Keratinocyte (primary cell): ENCODE results near the gene MAGEA4. TPM values are rescaled to one million over a fixed set of nuclear protein-coding genes. Genes with fewer than 3 reads are reported as not detected.

Source experiments
- DNase-seq: peaks from one replicate; pipeline ENCODE4 v3.0.0-alpha.2; 2011; ENCODE audit warnings: low read depth, missing footprints, low spot score
- FAIRE-seq: peaks from 2 replicates; lab custom pipeline; 2011; peaks lifted over from hg19 to GRCh38; lab: Jason Lieb, UNC
- H2AFZ ChIP-seq: 2 replicates; pipeline ENCODE4 v1.6.0; 2012; ENCODE audit warnings: low read length, control low read depth, inconsistent platforms; ENCODE audit not compliant: control insufficient read depth
- H3K27ac ChIP-seq: 2 replicates; pipeline ENCODE4 v1.5.1; 2011; ENCODE audit warnings: low read length; ENCODE audit not compliant: control insufficient read depth, insufficient read depth
- H3K27me3 ChIP-seq: 3 replicates; pipeline ENCODE4 v1.6.0; 2011; ENCODE audit warnings: low read length; ENCODE audit not compliant: control insufficient read depth, insufficient read depth; ENCODE audit errors: extremely low read depth
- H3K36me3 ChIP-seq, 2 experiments: 2 replicates in 1 of 2; 3 replicates in 1 of 2; pipeline ENCODE4 v1.5.1; 2011; ENCODE audit warnings: low read length in 2 of 2, mild to moderate bottlenecking in 1 of 2; ENCODE audit not compliant: control insufficient read depth in 2 of 2, insufficient read depth in 2 of 2; ENCODE audit errors: extremely low read depth in 1 of 2
- H3K4me1 ChIP-seq: 3 replicates; pipeline ENCODE4 v1.5.1; 2011; ENCODE audit warnings: low read length; ENCODE audit not compliant: control insufficient read depth, insufficient read depth; ENCODE audit errors: extremely low read depth
- H3K4me2 ChIP-seq: 3 replicates; pipeline ENCODE4 v1.6.0; 2011; ENCODE audit warnings: low read depth, low read length; ENCODE audit not compliant: control insufficient read depth, insufficient read depth; ENCODE audit errors: extremely low read depth
- H3K4me3 ChIP-seq, 3 experiments: fragments of 200-600 bp in 1 of 3; sonication (generic) in 1 of 3; 2 replicates in 2 of 3; 3 replicates in 1 of 3; pipeline ENCODE4 v1.5.1; 2011 to 2016; ENCODE audit warnings: low read length in 3 of 3, mild to moderate bottlenecking in 3 of 3, control low read depth in 2 of 3, inconsistent platforms in 1 of 3, low read depth in 1 of 3, mixed read lengths in 1 of 3, mixed run types in 1 of 3, moderate library complexity in 1 of 3; ENCODE audit not compliant: control insufficient read depth in 2 of 3, insufficient read depth in 2 of 3; ENCODE audit errors: extremely low read depth in 1 of 3
- H3K79me2 ChIP-seq: 2 replicates; pipeline ENCODE4 v1.6.0; 2012; ENCODE audit warnings: low read length; ENCODE audit not compliant: control insufficient read depth, insufficient read depth
- H3K9ac ChIP-seq: 3 replicates; pipeline ENCODE4 v1.6.0; 2011; ENCODE audit warnings: low read length; ENCODE audit not compliant: control insufficient read depth, insufficient read depth; ENCODE audit errors: extremely low read depth
- H3K9me1 ChIP-seq: 3 replicates; pipeline ENCODE4 v1.6.0; 2011; ENCODE audit warnings: low read length; ENCODE audit not compliant: control insufficient read depth, insufficient read depth; ENCODE audit errors: extremely low read depth
- H3K9me3 ChIP-seq: 2 replicates; pipeline ENCODE4 v1.5.1; 2012; ENCODE audit warnings: low read depth, low read length; ENCODE audit not compliant: control insufficient read depth
- H4K20me1 ChIP-seq: 3 replicates; pipeline ENCODE4 v1.6.0; 2011; ENCODE audit warnings: low read length; ENCODE audit not compliant: control insufficient read depth, insufficient read depth; ENCODE audit errors: extremely low read depth
- CTCF ChIP-seq, 3 experiments: IDR thresholded peaks in 1 of 3; conservative IDR thresholded peaks in 1 of 3; optimal IDR thresholded peaks in 1 of 3; 2 replicates in 2 of 3; 3 replicates in 1 of 3; pipeline versions ENCODE3 to v1.5.1; 2011; ENCODE audit warnings: low read length in 3 of 3, mild to moderate bottlenecking in 3 of 3, moderate library complexity in 2 of 3, control low read depth in 1 of 3, inconsistent platforms in 1 of 3; ENCODE audit not compliant: insufficient read depth in 2 of 3; ENCODE audit errors: extremely low read depth in 1 of 3
- EZH2 ChIP-seq: IDR thresholded peaks from one replicate; pipeline ENCODE4 v1.6.1; 2012; ENCODE audit warnings: inconsistent platforms, mild to moderate bottlenecking, low read length, moderate library complexity
- dilution Hi-C: fragments of 300-500 bp; cut with MboI; formaldehyde crosslinking; loops from one replicate; pipeline ENCODE4 v1.7.0; 2020; ENCODE audit warnings: low sequenced_read_pairs; ENCODE audit not compliant: extremely low pct_ligation_motif_present
- polyA plus RNA-seq, 5 experiments: library from polyadenylated mRNA; depleted of rRNA in 3 of 5; stranded (reverse) in 3 of 5; stranded (forward) in 1 of 5; unstranded in 1 of 5; fragments of >200 nt; gene quantifications; 1 replicate in 1 of 5; 2 replicates in 3 of 5; 3 replicates in 1 of 5; pipeline versions ENCODE4 v1.2.1 to v1.2.3, GENCODE V29; 2011 to 2012; ENCODE audit warnings: missing spikeins in 2 of 5, low read depth in 1 of 5, low replicate concordance in 1 of 5

MAGEA4 gene
- polyA plus RNA-seq, 1 donor (not counting 4 experiments of a cell fraction or from before 2014, with no cell fraction given): not detected

GRCh38 chrX:151889421-151889820 lies 23.3 kb upstream of the MAGEA4 start:
- H3K9me3 ChIP-seq: no peaks in the 10 kb centered on the region

GRCh38 chrX:151896734-151897474 lies 15.8 kb upstream of the MAGEA4 start:
- H3K4me3 ChIP-seq: no peak overlapping the region
- FAIRE-seq: no peak
- no peaks in the 10 kb centered on the region for H3K9me3 ChIP-seq
- H3K36me3 ChIP-seq: no peaks in the 10 kb centered on the region
- H3K27me3 ChIP-seq: no peaks in the 10 kb centered on the region
- H2AFZ ChIP-seq: no peak overlapping the region
- H3K9me1 ChIP-seq: no peaks in the 10 kb centered on the region
- H3K9ac ChIP-seq: no peak overlapping the region
- DNase-seq: no peak
- no peak overlapping the region for H3K27ac ChIP-seq
- dilution Hi-C loops: no loop called here
- no peak for TF ChIP-seq EZH2
- TF ChIP-seq CTCF (optimal IDR thresholded peaks at IDR 0.05 in 1 of 3, IDR thresholded peaks at IDR 0.05 in 1 of 3, conservative IDR thresholded peaks at IDR 0.05 in 1 of 3; ENCODE audit: extremely low read depth in 1 of 3, insufficient read depth in 2 of 3, low read length in 3 of 3): no peak
- no peak overlapping the region for H3K4me2 ChIP-seq
- H3K79me2 ChIP-seq: no peaks in the 10 kb centered on the region
- no peaks in the 10 kb centered on the region for H4K20me1 ChIP-seq
- H3K4me1 ChIP-seq: peaks cover 6% of the 10 kb centered on the region

More at GRCh38 chrX:151889421-151889820, 23.3 kb upstream of the MAGEA4 start:
- Histone ChIP-seq H3K4me3 (no peak overlapping the region), H3K9ac (no peak overlapping the region), H3K27me3 (no peaks in the 10 kb centered on the region), H4K20me1 (no peaks in the 10 kb centered on the region), H3K4me2 (no peak overlapping the region), H3K9me1 (no peaks in the 10 kb centered on the region), H3K4me1 (no peaks in the 10 kb centered on the region), H3K79me2 (no peaks in the 10 kb centered on the region), H3K36me3 (no peaks in the 10 kb centered on the region), H3K27ac (no peak overlapping the region), H2AFZ (no peak overlapping the region)
- FAIRE-seq: no peak
- TF ChIP-seq CTCF (optimal IDR thresholded peaks at IDR 0.05 in 1 of 3, IDR thresholded peaks at IDR 0.05 in 1 of 3, conservative IDR thresholded peaks at IDR 0.05 in 1 of 3; ENCODE audit: extremely low read depth in 1 of 3, insufficient read depth in 2 of 3, low read length in 3 of 3) (no peak), EZH2 (no peak)
- dilution Hi-C loops: no loop called here
- no peak for DNase-seq
